HepG2 (cell line): ENCODE results near the gene PFDN2. TPM values are rescaled to one million over a fixed set of nuclear protein-coding genes. Genes with fewer than 3 reads are reported as not detected.

Experiments used
- ARNTL ChIP-seq: sonication (generic); formaldehyde crosslinking; IDR thresholded peaks from 2 replicates; pipeline ENCODE4 v1.4.0; 2020; ENCODE audit warnings: mild to moderate bottlenecking, missing genetic modification reagents
- ELF3 ChIP-seq: IDR thresholded peaks from 2 replicates; pipeline ENCODE4 v1.6.1; 2016; ENCODE audit warnings: missing genetic modification reagents, missing compliant biosample characterization
- FOXA1 ChIP-seq, 2 experiments: fragments of 450-650 bp in 1 of 2; sonication (generic) in 1 of 2; formaldehyde crosslinking in 1 of 2; IDR thresholded peaks; 2 replicates each; pipeline versions ENCODE4 v1.4.0 to v1.6.1; 2016 to 2020; ENCODE audit warnings: missing genetic modification reagents in 1 of 2
- GATAD2A ChIP-seq: IDR thresholded peaks from 2 replicates; pipeline ENCODE4 v1.6.1; 2016
- GLI4 ChIP-seq: sonication (generic); formaldehyde crosslinking; IDR thresholded peaks from 2 replicates; pipeline ENCODE4 v1.5.1; 2020; ENCODE audit warnings: missing genetic modification reagents, mild to moderate bottlenecking, moderate library complexity, borderline replicate concordance
- HNRNPLL ChIP-seq: fragments of 200-400 bp; formaldehyde crosslinking; IDR thresholded peaks from 2 replicates; pipeline ENCODE4 v1.6.1; 2017; ENCODE audit warnings: mild to moderate bottlenecking, low read depth, low read length; ENCODE audit not compliant: poor library complexity, severe bottlenecking
- KAT8 ChIP-seq: IDR thresholded peaks from 2 replicates; pipeline ENCODE4 v1.6.1; 2016; ENCODE audit warnings: missing genetic modification reagents, missing compliant biosample characterization
- KDM1A ChIP-seq: IDR thresholded peaks from 2 replicates; pipeline ENCODE4 v1.6.1; 2016; ENCODE audit warnings: missing compliant biosample characterization
- POLR2A ChIP-seq, 2 experiments: IDR thresholded peaks; 2 replicates each; pipeline ENCODE4 v1.6.1; 2011; ENCODE audit warnings: low read depth in 2 of 2, low read length in 2 of 2, mild to moderate bottlenecking in 1 of 2, moderate library complexity in 1 of 2; ENCODE audit not compliant: insufficient read depth in 1 of 2
- SALL2 ChIP-seq: sonication (generic); formaldehyde crosslinking; IDR thresholded peaks from 2 replicates; pipeline ENCODE4 v1.8.1; 2023; ENCODE audit warnings: mild to moderate bottlenecking, missing genetic modification reagents, inconsistent platforms
- SNRNP70 ChIP-seq: fragments of 200-400 bp; formaldehyde crosslinking; IDR thresholded peaks from 2 replicates; pipeline ENCODE4 v1.6.1; 2017; ENCODE audit warnings: mild to moderate bottlenecking, low read depth, low read length, moderate library complexity
- SP1 ChIP-seq, 2 experiments: fragments of 450-650 bp in 1 of 2; sonication (generic) in 1 of 2; formaldehyde crosslinking in 1 of 2; IDR thresholded peaks; 2 replicates each; pipeline versions ENCODE4 v1.4.0 to v1.6.1; 2016 to 2020; ENCODE audit warnings: missing genetic modification reagents in 1 of 2
- SP4 ChIP-seq: sonication (generic); formaldehyde crosslinking; IDR thresholded peaks from 2 replicates; pipeline ENCODE4 v1.8.1; 2023; ENCODE audit warnings: mild to moderate bottlenecking, missing genetic modification reagents
- SRSF9 ChIP-seq: fragments of 200-400 bp; formaldehyde crosslinking; IDR thresholded peaks from 2 replicates; pipeline ENCODE4 v1.6.1; 2018; ENCODE audit warnings: borderline replicate concordance, mild to moderate bottlenecking, low read depth, low read length; ENCODE audit not compliant: insufficient read depth, poor library complexity, severe bottlenecking
- TBX3 ChIP-seq: fragments of 450-650 bp; IDR thresholded peaks from 2 replicates; pipeline ENCODE4 v1.6.1; 2017; ENCODE audit warnings: antibody characterized with exemption, mild to moderate bottlenecking, inconsistent platforms, borderline replicate concordance
- ZC3H13 ChIP-seq: sonication (generic); formaldehyde crosslinking; IDR thresholded peaks from 2 replicates; pipeline ENCODE4 v1.8.1; 2023; ENCODE audit warnings: mild to moderate bottlenecking, missing genetic modification reagents, moderate library complexity
- ZMYM4 ChIP-seq: sonication (generic); formaldehyde crosslinking; IDR thresholded peaks from 2 replicates; pipeline ENCODE4 v1.8.1; 2023; ENCODE audit warnings: mild to moderate bottlenecking, missing genetic modification reagents
- ZNF230 ChIP-seq: sonication (generic); formaldehyde crosslinking; IDR thresholded peaks from 2 replicates; pipeline ENCODE4 v1.4.0; 2020; ENCODE audit warnings: mild to moderate bottlenecking, missing genetic modification reagents
- ZNF350 ChIP-seq: sonication (generic); formaldehyde crosslinking; IDR thresholded peaks from 2 replicates; pipeline ENCODE4 v1.4.0; 2020; ENCODE audit warnings: mild to moderate bottlenecking, low read depth, missing genetic modification reagents, borderline replicate concordance
- ZNF564 ChIP-seq: sonication (generic); formaldehyde crosslinking; IDR thresholded peaks from 2 replicates; pipeline ENCODE4 v1.8.1; 2023; ENCODE audit warnings: mild to moderate bottlenecking, missing genetic modification reagents
- ZNF724P ChIP-seq: sonication (generic); formaldehyde crosslinking; IDR thresholded peaks from 2 replicates; pipeline ENCODE4 v1.8.0; 2022; ENCODE audit warnings: missing genetic modification reagents, borderline replicate concordance
- polyA plus RNA-seq, 8 experiments: library from polyadenylated mRNA; depleted of rRNA in 3 of 8; stranded (reverse) in 7 of 8; unstranded in 1 of 8; fragments of >200 nt; fragmentation: Illumina TruSeq in 4 of 8; extraction: Trizol in 4 of 8; gene quantifications; 2 replicates each; pipeline versions ENCODE4 v1.2.1 to v1.2.3, GENCODE V29; 2011 to 2016; ENCODE audit warnings: low read depth in 4 of 8, missing spikeins in 1 of 8, mixed read lengths in 1 of 8; ENCODE audit not compliant: insufficient read depth in 1 of 8
- total RNA-seq, 5 experiments: library from RNA; depleted of rRNA; stranded (reverse); fragments of >200 nt; fragmentation: Illumina TruSeq; extraction: Trizol; gene quantifications; 2 replicates each; pipeline ENCODE4 v1.2.3, GENCODE V29; 2016; ENCODE audit warnings: low read depth in 1 of 5
- TF ChIP-seq, protein P1 (sequence below): sonication (generic); formaldehyde crosslinking; IDR thresholded peaks from 2 replicates; pipeline ENCODE4 v1.4.0; 2020; ENCODE audit warnings: missing genetic modification reagents, low read depth, mild to moderate bottlenecking, borderline replicate concordance
- TF ChIP-seq, protein P2 (sequence below): sonication (generic); formaldehyde crosslinking; IDR thresholded peaks from 2 replicates; pipeline ENCODE4 v1.4.0; 2020; ENCODE audit warnings: mild to moderate bottlenecking, missing genetic modification reagents
- TF ChIP-seq, protein P3 (sequence below): IDR thresholded peaks from 2 replicates; pipeline ENCODE4 v1.6.1; 2016; ENCODE audit warnings: missing compliant biosample characterization, missing genetic modification reagents, borderline replicate concordance

The PFDN2 gene
- total and polyA plus RNA-seq, 2 of the 13 experiments (the other 11 are each of a cell fraction or from before 2014, with no cell fraction given), result 62.6 to 63.6 TPM

DNA sequence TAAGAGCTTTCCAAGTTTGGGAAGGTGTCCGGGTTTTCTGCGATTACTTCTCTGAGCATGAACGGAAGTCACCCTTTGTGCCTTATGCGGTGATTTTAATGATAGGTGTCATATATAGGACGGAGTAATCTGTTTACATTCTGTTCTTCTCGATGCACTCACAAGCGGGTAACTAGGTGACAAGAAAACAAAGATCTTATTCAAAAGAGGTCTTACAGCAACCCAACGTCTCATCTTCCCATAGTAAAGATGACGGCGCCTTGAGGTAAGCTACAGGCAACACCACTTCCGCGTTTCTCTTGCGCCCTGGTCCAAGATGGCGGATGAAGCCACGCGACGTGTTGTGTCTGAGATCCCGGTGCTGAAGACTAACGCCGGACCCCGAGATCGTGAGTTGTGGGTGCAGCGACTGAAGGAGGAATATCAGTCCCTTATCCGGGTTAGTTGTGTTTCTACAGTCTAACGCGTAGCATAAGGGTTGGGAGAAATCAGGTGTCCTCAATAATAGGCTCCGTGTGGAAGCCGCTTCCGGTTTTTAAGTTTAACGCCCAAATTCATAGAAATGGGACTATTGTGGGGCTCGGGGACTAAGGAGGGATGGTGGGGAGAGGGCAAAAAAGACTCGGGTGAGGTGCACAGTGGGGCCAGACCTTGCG is 36.0 kb upstream of the PFDN2 start, which contains the start of gene UFC1 (continued):
- TF ChIP-seq, protein P1, sequence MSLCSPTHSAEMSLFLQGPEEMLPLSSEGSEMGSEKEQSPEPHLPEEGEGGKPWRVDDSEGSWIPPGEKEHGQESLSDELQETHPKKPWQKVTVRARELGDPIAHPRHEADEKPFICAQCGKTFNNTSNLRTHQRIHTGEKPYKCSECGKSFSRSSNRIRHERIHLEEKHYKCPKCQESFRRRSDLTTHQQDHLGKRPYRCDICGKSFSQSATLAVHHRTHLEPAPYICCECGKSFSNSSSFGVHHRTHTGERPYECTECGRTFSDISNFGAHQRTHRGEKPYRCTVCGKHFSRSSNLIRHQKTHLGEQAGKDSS (CRISPR knock-in tag), result no peak
- TF ChIP-seq KDM1A (CRISPR knock-in tag) (no peak), KAT8 (CRISPR knock-in tag) (peak; percentile 95), ZC3H13 (CRISPR knock-in tag) (0 out of 2 replicates have a peak, but pooled peaks have one; percentile 48), SP4 (CRISPR knock-in tag) (0 out of 2 replicates have a peak, but pooled peaks have one; percentile 26), POLR2A (IDR thresholded peaks at IDR 0.05; ENCODE audit: insufficient read depth in 1 of 2, low read depth in 2 of 2, low read length in 2 of 2) (peak; percentile 77 to 93), HNRNPLL (no peak), ELF3 (CRISPR knock-in tag) (peak; percentile 93), SP1 (IDR thresholded peaks at IDR 0.05) (no peak), SP1 (CRISPR knock-in tag; IDR thresholded peaks at IDR 0.05) (peak; percentile 52; the same call in 1 of the 2 replicates), GATAD2A (CRISPR knock-in tag) (peak; percentile 57), SALL2 (0 out of 2 replicates have a peak, but pooled peaks have one; percentile 37), ZNF230 (CRISPR knock-in tag) (no peak), ZNF350 (peak; percentile 83; the same call in 1 of the 2 replicates), ZNF564 (0 out of 2 replicates have a peak, but pooled peaks have one; percentile 38), SRSF9 (no peak), ARNTL (peak; percentile 38; the same call in 1 of the 2 replicates), GLI4 (CRISPR knock-in tag) (no peak), TBX3 (peak; percentile 48; the same call in 1 of the 2 replicates), ZNF724P (CRISPR knock-in tag) (0 out of 2 replicates have a peak, but pooled peaks have one; percentile 40), FOXA1 (IDR thresholded peaks at IDR 0.05) (no peak), FOXA1 (CRISPR knock-in tag; IDR thresholded peaks at IDR 0.05) (no peak), ZMYM4 (peak; percentile 75), SNRNP70 (no peak)
- TF ChIP-seq, protein P2, sequence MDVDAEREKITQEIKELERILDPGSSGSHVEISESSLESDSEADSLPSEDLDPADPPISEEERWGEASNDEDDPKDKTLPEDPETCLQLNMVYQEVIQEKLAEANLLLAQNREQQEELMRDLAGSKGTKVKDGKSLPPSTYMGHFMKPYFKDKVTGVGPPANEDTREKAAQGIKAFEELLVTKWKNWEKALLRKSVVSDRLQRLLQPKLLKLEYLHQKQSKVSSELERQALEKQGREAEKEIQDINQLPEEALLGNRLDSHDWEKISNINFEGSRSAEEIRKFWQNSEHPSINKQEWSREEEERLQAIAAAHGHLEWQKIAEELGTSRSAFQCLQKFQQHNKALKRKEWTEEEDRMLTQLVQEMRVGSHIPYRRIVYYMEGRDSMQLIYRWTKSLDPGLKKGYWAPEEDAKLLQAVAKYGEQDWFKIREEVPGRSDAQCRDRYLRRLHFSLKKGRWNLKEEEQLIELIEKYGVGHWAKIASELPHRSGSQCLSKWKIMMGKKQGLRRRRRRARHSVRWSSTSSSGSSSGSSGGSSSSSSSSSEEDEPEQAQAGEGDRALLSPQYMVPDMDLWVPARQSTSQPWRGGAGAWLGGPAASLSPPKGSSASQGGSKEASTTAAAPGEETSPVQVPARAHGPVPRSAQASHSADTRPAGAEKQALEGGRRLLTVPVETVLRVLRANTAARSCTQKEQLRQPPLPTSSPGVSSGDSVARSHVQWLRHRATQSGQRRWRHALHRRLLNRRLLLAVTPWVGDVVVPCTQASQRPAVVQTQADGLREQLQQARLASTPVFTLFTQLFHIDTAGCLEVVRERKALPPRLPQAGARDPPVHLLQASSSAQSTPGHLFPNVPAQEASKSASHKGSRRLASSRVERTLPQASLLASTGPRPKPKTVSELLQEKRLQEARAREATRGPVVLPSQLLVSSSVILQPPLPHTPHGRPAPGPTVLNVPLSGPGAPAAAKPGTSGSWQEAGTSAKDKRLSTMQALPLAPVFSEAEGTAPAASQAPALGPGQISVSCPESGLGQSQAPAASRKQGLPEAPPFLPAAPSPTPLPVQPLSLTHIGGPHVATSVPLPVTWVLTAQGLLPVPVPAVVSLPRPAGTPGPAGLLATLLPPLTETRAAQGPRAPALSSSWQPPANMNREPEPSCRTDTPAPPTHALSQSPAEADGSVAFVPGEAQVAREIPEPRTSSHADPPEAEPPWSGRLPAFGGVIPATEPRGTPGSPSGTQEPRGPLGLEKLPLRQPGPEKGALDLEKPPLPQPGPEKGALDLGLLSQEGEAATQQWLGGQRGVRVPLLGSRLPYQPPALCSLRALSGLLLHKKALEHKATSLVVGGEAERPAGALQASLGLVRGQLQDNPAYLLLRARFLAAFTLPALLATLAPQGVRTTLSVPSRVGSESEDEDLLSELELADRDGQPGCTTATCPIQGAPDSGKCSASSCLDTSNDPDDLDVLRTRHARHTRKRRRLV (CRISPR knock-in tag), result no peak
- TF ChIP-seq, protein P3, sequence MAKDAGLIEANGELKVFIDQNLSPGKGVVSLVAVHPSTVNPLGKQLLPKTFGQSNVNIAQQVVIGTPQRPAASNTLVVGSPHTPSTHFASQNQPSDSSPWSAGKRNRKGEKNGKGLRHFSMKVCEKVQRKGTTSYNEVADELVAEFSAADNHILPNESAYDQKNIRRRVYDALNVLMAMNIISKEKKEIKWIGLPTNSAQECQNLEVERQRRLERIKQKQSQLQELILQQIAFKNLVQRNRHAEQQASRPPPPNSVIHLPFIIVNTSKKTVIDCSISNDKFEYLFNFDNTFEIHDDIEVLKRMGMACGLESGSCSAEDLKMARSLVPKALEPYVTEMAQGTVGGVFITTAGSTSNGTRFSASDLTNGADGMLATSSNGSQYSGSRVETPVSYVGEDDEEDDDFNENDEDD, result no peak; the same call in 1 of the 2 replicates
